DMS53 treated with DMSO at 0.1 percent for 48 hours (cell line): ENCODE results near the gene NDRG4.

ENCODE experiments used
- DNase-seq: peaks from one replicate; lab custom pipeline; 2025; ENCODE audit not compliant: unreplicated experiment; lab: John Stamatoyannopoulos, UW

The NDRG4 gene

GRCh38 chr16:58537124-58537906, 37.4 kb downstream of the NDRG4 start:
- no peak for DNase-seq

GRCh38 chr16:58541711-58542110, 41.8 kb downstream of the NDRG4 start:
- no peak for DNase-seq

GRCh38 chr16:58542291-58542690, 42.3 kb downstream of the NDRG4 start:
- DNase-seq = no peak

GRCh38 chr16:58543685-58544084, 43.7 kb downstream of the NDRG4 start:
- DNase-seq = no peak

DNA sequence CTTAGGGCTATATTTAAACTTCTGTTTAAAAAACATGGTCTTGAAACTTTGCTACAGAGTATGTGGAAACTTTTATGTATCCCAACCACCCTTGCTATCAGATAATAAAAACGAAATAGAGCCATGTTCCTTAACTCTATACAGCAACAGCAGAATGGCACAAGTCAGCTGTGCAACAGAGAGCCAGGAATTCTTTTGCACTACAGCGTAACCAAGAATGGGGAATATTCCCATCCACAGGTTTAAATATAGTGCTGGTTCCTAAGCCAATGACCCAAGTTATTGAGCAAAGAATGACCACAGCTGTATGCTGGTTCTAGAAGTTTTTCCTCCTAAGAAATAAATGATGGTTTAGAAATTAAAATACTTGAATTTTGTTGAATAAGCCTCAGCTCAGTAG, 48.4 kb downstream of the NDRG4 start:
- no peak for DNase-seq

- DNase-seq = no peak
These were observed 51.6 kb downstream of the NDRG4 start for GRCh38 chr16:58551496-58551895.

DNA sequence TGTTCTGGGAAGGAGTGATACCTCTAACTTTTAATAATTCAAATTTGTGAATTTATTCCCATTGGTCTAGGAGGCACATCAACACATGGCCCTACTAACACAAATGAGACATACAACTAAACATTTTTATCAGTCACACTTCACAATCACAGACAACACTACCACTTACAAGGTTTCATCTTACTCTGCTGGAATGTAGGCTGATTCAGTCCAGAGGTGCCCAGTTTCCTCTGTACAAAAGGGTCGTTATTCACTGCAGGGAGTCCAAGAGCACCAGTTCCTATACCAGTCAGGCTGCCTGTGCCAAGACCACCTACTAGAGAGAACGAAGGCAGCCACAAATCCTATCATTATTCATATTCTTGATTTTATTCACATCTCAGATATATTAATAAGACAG, 56.7 kb downstream of the NDRG4 start:
- DNase-seq = no peak
